ENCODE data around the gene NYNRIN. TPM values are rescaled to one million over a fixed set of nuclear protein-coding genes. Genes with fewer than 3 reads are reported as not detected.
A peak's percentile ranks its signal among the peaks of the same experiment; 100 is the strongest.

NYNRIN gene
- total and polyA plus RNA-seq, 11 donors: 3.6 to 10.0 (median 7.1) TPM

DNA sequence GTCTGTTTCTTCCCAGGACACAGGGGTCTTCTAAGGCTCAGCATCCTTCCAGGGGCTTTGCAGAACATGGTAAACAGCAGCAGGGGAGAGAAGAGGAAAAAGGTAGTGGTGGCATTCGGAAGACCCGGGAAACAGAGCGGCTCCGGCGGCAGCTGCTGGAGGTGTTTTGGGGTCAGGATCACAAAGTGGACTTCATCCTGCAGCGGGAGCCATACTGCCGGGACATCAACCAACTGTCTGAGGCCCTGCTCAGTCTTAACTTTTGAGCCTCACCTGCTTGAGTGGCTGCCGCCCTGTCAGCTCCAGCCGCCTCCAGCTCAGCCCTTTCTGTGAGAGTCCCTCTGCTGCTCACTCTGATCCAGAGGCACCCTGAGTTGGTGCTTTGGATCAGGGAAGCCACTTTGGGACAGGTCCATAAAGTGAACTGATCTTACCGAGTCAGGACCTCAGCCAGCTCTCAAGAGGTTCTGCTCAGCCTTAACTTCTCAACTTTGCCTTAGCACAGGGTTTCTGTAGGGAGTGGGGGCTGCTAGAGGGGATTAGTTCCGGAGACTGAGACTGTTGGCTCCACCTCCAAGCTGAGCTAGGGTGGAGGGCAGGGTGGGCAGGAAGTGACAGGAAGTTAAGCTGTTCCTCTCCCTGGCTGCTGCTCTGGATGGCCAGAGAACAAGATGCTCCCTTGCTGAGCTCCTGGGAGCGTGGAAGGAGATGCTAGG lies 38.4 kb downstream of the NYNRIN start:
- DNase-seq (peak in 1 of 5 donors; percentile 58), ATAC-seq (peak in 1 of 4 donors; percentile 6)
- peaks cover 0 to 82% (median 58%) of the 10 kb centered on the region in 12 donors for H3K4me1 ChIP-seq
- H3K4me3 ChIP-seq: peak overlapping the region in 2 of 12 donors; percentile 9 to 13
- TF ChIP-seq, protein P1, sequence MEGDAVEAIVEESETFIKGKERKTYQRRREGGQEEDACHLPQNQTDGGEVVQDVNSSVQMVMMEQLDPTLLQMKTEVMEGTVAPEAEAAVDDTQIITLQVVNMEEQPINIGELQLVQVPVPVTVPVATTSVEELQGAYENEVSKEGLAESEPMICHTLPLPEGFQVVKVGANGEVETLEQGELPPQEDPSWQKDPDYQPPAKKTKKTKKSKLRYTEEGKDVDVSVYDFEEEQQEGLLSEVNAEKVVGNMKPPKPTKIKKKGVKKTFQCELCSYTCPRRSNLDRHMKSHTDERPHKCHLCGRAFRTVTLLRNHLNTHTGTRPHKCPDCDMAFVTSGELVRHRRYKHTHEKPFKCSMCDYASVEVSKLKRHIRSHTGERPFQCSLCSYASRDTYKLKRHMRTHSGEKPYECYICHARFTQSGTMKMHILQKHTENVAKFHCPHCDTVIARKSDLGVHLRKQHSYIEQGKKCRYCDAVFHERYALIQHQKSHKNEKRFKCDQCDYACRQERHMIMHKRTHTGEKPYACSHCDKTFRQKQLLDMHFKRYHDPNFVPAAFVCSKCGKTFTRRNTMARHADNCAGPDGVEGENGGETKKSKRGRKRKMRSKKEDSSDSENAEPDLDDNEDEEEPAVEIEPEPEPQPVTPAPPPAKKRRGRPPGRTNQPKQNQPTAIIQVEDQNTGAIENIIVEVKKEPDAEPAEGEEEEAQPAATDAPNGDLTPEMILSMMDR (IDR thresholded peaks at IDR 0.05): peak in 3 of 12 donors; percentile 2 to 31 (median 30)
- no peak for TF ChIP-seq POLR2A (IDR thresholded peaks at IDR 0.05)
- H3K36me3 ChIP-seq: peaks cover 0 to 92% (median 81%) of the 10 kb centered on the region in 9 donors
- H3K27ac ChIP-seq: peak overlapping the region; percentile 11 to 81 (median 67)
- H3K9me3 ChIP-seq: no peaks in the 10 kb centered on the region
- intact Hi-C loops (cut with DNase I): loop anchor here in 9 of 10 donors (2.0 to 10.0 kb wide), 7 partner anchors 76 to 205 kb away; partner anchors contain the start of genes TINF2 (in 6 of the 9), GMPR2 (in 1 of the 9), LTB4R (in 1 of the 9) and LTB4R2 (in 1 of the 9)
- H3K27me3 ChIP-seq: no peaks in the 10 kb centered on the region
- WGBS, 4 donors: 47 to 61% (median 53%) methylated on average over 12 of the region's 12 CpGs

DNA sequence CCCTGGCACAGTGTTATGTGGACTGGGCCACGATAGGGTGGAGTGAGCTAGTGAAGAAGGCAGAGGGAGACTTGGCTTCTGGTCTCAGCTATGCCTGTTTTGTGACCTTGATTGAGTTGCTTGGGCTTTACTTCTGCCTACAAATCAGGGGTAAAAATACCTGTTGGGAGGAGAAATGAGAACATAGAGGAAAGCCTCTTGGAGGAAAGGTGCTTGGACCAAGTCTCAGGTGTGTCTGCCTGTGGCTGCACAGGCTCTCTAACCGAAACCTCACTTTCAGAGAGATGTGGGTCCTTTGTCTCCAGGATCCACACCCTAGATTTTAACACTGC lies 38.9 kb downstream of the NYNRIN start:
- peak overlapping the region in 11 of 12 donors; percentile 51 to 81 (median 72) for H3K27ac ChIP-seq
- no peaks in the 10 kb centered on the region for H3K9me3 ChIP-seq
- TF ChIP-seq POLR2A (IDR thresholded peaks at IDR 0.05): no peak
- TF ChIP-seq, protein P1 (IDR thresholded peaks at IDR 0.05): no peak
- H3K27me3 ChIP-seq: no peaks in the 10 kb centered on the region
- ATAC-seq (no peak), DNase-seq (no peak)
- intact Hi-C loops (cut with DNase I): loop anchor here in 9 of 10 donors (2.0 to 10.0 kb wide), 7 partner anchors 77 to 205 kb away; partner anchors contain the start of genes TINF2 (in 6 of the 9), GMPR2 (in 1 of the 9), LTB4R (in 1 of the 9) and LTB4R2 (in 1 of the 9)
- peaks cover 0 to 77% (median 54%) of the 10 kb centered on the region in 12 donors for H3K4me1 ChIP-seq
- peaks cover 0 to 87% (median 76%) of the 10 kb centered on the region in 9 donors for H3K36me3 ChIP-seq
- 58 to 69% (median 61%) methylated on average over 2 of the region's 2 CpGs for WGBS, 4 donors
- H3K4me3 ChIP-seq: no peak overlapping the region

DNA sequence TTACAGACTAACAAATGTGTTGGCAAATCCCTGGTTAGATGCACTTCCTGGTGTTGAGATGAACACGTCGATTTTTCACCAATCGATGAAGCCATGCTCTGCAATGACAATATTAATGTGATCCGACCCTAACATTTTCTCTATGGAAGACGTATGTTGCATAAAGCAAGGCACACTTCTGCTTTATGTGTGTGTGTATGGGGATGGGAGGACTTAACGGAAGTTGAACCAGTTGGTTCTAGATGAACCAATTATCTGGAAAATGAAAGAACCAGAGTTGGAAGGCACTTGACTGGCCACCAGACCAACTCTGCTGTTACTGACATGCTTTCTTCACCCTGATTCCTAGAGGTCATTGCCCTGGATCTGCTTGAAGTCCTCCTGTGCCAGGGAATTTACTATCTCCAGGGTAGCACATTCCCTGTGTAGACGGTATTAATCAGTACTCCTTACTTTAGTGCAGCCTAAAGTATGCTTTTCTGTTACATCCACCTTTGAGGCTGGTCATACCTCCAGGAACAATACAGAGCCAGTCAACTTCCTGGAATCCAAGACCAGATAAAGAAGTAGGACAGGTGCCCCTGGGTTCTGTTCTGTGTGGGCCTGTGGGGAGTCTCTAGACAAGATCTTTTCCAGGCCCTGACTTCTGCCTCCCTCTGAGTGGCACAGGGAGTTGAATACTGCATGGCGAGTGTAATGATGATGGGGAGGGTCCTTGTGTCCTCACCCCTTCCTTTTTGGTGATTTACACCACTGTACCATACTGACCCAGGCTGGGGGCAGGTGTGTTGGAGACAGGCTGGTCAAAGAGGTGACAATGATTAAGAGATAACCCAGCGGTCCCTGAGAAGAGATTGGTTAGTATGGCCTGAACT lies 39.7 kb downstream of the NYNRIN start:
- no peaks in the 10 kb centered on the region for H3K9me3 ChIP-seq
- TF ChIP-seq POLR2A (IDR thresholded peaks at IDR 0.05): no peak
- TF ChIP-seq, protein P1 (IDR thresholded peaks at IDR 0.05): no peak
- no peaks in the 10 kb centered on the region for H3K27me3 ChIP-seq
- intact Hi-C loops (cut with DNase I): loop anchor here in 8 of 10 donors (5.0 to 10.0 kb wide), 5 partner anchors 106 to 206 kb away; partner anchors contain the start of genes TINF2 (in 5 of the 8), GMPR2 (in 1 of the 8), LTB4R (in 1 of the 8) and LTB4R2 (in 1 of the 8)
- ATAC-seq (no peak), DNase-seq (no peak)
- H3K27ac ChIP-seq: peak overlapping the region in 5 of 12 donors; percentile 51 to 81 (median 72)
- H3K4me3 ChIP-seq: no peak overlapping the region
- peaks cover 0 to 77% (median 56%) of the 10 kb centered on the region in 12 donors for H3K4me1 ChIP-seq
- peaks cover 0 to 80% (median 68%) of the 10 kb centered on the region in 9 donors for H3K36me3 ChIP-seq
- 54 to 64% (median 57%) methylated on average over 9 of the region's 9 CpGs for WGBS, 4 donors
